Kidney capillary endothelial cell (primary cell): Measurements from ENCODE around the gene ABHD2.
A peak's percentile ranks its signal among the peaks of the same experiment; 100 is the strongest.

ENCODE experiments used
- DNase-seq: peaks from one replicate; pipeline ENCODE4 v3.0.0-alpha.2; 2018; ENCODE audit warnings: low spot score

The ABHD2 gene

DNA sequence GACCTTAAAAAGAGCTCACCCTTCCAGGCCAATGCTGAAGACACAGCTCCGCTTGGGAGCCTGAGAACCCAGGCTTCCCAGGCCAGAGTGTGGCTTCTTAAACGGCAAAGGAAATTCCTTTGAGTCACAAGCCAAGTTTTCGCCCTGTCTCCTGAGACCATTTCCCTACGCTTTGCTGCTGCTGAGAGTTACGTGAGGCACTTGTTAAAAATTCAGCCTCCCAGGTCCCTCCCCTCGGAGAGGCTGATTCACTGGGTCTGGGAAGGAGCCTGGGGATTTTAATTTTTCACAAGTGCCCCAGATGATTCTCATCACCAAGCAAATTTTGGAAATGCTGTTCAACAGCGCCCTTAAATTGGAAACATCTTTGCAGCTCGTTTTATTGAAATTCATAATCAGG, 107.6 kb downstream of the ABHD2 start:
- DNase-seq, result no peak

DNA sequence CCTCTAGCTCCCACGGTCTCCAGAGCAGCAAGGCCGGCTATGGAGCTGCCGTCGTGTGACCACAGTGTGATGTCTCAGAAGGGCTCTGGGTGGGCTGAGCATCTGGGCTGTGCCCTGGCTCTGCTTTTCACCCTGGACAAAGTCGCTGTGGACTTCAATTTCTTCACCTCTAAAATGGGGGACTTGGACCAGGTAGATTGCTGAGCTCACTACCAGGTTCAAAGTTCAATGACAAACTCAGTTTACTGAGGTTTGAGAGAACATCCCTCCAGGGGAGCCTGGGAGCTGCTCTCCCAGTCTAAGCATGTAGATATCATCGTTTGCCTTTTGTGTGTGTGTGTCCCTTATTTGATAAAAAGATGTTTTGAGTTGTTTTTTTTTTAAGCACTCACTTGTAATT, 108.0 kb downstream of the ABHD2 start:
- no peak for DNase-seq

DNA sequence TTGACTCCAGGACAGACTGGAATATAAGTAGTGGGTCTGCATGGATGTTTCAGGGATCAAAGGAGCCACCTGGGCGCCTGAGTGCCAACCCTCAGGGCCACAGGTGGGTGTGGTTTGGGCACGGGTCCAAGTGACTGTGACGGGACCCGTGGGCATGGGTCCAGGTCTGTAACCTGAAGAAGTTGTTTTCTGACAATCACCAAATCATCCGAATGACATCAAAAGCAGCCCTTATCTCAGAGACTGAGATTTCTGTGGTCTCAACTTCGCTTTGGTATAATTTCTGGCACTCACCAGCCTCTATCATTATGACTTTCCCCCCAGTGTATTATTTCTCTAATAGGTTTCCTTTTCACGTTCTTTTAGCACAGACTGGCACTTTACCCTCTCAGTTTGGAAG, 108.7 kb downstream of the ABHD2 start:
- DNase-seq, result no peak

DNA sequence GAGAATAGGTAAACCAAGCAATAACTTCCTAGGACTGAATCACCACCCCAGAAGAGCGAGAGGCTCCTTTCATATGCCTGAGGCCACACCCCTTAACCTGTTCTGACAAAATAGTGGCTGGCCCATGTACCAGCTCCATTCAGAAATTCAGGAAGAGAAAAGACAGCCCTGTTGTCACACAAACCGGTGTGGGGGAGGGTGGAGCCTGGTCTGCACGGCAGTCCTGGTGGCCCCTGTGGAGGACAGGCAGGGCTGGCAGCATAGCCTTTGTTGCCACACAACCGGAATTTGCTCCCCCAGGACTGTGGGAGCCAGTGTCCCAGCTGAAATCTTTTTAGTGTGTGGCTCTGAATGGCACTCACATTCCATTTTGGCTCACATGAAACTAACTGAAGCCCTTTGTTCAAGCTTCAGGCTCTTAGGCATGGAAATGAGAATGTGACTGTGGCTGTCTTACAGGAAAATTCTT, 109.3 kb downstream of the ABHD2 start:
- DNase-seq, result no peak

DNA sequence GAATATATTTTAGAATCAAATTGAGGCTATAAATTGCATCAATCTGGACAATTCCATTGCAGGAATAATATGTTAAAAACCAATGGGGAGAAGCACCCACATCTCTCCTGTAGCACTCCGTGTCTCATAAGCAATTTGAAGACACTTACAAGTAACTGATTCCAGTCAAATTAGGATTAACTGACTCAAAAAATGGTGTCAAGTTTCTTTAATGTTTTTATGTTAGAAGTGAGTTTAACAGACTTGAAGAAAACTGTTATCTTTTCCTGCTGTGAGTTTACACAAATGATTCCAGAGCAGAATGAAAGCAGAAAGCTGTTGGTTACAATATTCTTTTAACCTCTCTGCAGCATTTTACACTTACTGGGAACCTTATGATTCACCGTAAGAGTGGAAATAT, 109.9 kb downstream of the ABHD2 start:
- DNase-seq, result no peak

DNA sequence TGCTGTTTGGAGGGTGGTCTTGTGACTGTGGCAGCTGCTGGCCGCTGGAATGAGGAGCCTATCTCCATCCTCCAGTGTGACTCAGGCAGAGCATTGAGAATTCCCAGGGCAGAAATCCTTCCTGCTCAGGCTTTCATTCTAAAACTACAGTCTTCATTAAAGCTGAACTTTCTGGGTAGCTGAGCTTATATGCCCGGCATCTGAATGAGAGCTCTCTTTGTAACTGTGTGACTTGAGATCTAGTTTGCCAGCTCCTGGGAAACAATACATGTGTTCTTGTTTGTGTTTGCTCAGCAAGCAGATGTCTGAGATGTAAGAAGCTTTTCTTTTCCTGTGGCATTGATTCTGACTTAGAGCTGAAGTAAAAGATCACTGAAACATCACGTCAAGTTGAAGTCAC, 110.7 kb downstream of the ABHD2 start:
- DNase-seq, result no peak

DNA sequence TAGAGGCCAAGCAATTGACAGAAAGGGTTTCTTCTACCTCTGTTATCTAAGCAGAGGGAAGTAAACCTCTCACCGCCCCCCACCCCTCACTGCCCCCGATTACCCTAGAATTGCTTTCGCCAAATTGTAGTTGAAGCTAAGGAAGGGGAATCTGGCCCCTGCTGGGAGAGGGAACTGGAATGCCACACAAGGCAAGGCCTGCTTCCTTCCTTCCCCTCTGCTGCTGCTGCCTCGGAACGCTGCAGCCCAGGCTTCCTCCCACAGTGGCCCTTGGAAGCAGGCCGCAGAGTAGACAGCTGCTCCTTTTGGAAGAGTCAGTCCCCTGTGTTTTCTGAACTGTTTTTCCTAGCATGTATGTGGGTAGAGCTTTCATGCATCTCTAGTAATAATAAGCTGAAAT, 111.5 kb downstream of the ABHD2 start:
- DNase-seq, result no peak

DNA sequence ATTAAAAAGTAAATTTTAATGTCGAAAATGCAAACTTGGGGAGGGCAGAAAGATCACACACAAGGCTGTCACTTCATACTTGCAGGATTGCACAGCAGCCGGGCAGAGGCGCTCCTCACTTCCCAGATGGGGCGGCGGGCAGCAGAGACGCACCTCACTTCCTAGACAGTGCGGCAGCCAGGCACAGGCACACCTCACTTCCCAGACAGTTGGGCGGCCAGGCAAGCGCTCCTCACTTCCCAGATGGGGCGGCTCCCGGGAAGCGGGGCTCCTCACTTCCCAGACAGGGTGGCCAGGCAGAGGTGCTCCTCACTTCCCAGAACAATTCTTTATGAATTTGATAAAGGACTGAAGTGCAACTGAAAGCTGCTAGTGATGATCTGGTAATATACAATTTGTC, 111.9 kb downstream of the ABHD2 start:
- DNase-seq, result no peak

DNA sequence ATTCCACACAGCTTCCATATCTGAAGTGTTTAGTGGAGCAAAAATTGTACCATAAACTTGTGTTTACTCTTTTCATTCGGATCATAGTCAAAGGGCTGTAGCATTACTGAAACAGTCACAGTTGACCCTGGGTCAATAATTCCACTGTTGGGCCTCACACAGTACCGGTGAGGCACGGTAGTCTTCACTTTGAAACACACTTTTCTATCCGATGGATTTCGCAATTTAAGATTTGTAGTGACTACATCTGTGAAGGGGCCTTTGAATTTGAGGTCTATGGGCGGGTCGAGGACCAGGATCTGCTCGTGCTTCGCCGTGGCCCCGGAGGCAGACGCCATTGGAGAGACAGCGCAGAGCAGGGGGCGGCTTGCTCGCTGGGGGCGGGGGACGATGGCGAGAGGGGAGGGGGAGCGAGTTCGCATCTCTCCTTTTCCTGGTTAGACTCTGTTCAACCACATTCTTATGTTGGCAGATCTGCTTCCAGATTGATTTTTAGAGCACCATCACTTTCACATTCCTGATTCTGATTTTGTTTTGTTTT, 113.3 kb downstream of the ABHD2 start:
- DNase-seq, result no peak

DNA sequence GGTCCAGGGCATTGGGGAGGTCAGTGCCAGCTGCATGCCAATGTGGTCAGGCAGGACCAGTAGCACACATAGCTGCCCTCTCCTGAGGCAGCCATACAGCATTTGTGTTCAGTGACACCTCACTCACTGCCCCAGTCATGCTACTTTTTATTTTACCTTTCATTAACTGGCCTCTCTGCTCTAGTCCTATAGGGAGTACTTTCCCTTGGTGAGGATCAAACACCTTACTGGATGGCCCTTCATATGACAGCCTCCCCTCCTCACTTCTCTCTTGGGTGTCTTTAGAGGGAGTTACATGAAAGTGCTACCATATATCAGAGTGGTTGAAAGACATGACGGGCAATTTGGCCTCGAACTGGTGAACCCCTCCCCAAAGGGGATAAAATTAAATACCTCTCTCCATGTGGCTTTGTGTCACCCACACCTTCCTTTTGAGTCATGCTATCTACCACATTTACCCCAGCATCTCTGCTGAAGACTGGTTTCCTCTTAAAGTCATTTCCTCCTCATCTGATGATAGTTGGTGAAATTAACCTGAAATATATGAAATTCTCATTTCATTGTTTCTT, 115.5 kb downstream of the ABHD2 start:
- no peak for DNase-seq

DNA sequence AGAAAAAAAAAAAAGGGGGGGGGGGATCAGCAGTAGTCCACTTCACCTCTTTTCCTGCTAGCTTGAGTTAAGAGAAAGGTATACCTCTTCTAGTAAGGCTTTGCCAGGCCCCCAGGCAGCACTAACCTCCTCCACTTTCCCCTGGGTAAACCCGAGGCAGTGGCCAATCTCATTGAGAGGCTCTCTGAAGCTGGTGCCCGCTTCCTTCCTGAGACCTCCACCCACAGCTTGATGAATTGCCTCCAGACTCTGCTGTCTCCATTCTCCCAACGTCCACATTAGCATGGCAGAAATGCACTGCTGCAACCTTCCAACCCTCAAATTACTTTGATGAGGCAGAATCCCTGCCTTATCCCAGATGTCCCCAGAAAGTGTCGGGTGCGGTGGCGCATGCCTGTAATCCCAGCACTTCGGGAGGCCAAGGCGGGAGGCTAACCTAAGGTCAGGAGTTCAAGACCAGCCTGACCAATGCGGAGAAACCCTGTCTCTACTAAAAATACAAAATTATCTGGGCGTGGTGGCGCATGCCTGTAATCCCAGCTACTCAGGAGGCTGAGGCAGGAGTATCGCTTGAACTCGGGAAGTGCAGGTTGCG, 117.8 kb downstream of the ABHD2 start:
- DNase-seq, result no peak

DNA sequence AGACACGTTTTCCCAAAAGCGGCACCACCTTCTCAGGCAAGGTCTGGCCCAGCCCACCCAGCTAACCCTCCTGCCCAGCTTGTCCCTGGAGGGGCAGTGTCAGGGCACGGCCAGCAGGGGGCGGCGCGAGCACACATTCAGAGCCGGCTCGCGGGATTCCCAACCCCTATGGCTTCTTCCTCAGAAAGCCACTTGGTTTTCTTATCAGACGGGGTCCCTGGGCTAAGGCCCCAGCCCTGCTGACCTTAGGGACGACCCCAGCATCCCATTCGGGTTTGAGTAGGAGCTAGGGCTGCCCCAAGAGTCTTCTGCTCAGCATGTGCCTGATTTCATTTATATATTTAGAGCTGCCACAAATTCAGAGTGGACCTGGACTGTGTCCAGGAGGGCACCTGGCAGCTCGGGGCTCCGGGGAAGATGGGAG, 118.7 kb downstream of the ABHD2 start:
- DNase-seq, result peak; percentile 67

DNA sequence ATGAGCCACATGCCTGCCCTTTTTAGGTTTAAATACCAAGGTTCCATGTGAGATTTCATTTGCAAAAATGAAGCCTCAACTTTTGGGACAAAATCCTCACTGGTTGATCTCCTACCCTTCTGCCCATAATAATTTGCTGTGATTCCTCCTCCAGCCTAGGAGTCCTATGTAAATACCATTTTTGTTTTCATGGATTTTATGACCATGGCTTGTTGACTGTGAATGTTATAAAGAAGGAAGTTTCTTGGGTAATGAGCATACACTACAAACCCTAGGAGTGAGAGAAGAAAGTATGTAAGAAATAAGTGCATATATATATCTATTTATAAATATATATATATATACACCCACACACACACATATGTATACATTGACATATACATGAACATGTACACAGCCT, 120.0 kb downstream of the ABHD2 start:
- no peak for DNase-seq

DNA sequence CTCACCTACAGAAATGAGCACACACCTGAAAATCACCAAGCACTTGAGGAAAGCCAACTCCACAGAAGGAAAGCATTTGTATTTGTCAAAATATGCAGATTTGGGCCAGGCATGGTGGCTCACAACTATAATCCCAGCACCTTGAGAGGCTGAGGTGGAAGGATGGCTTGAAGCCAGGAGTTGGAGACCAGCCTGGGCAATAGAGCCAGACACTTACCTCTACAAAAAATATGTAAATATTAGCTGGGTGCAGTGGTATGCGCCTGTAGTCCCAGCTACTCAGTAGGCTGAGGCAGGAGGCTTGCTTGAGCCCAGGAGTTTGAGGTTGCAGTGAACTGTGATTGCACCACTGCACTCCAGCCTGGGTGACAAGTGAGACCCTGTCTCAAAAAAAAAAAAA, 120.8 kb downstream of the ABHD2 start:
- DNase-seq, result no peak

DNA sequence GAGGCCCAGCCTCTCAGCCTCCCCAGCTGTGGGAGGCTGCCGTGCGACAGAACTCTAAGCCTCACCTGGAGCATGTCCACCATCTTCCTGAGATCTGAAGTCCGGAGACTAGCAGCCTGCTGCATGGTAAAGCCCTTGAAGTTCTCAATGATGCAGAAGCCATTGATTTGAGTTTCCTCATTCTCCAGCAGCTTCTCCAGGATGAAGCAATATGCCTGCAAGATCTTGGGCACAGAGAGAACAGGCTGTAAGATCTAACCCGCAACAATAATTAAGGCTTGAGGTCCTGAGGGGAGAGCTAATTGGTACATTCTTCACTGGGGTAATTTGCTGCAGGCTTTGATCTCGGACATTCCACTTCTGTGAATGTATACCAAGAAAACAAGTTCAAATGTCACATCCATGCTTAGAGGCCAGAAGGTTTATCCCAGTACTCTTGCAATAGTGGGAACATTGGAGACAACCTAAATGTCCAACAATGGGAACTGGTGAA, 123.5 kb downstream of the ABHD2 start:
- no peak for DNase-seq

DNA sequence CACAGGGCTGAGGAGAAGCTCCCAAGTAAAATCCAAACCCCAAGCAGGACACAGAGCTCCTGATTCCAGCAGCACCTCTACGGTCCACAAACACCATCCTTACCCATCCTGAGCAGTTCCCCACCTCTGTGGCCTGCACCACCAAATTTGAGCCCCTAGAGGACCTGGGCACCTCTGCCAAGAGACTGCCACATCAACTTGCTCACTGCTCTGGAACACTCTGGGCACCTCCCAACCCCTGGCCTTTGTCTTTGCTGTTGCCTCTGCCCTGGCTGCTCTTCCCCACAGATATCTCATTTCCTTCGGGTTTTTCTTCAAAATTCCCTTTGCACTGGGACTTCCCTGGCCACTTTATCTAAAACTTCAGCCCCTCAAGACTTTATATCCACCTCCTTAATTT, 127.4 kb downstream of the ABHD2 start:
- no peak for DNase-seq

DNA sequence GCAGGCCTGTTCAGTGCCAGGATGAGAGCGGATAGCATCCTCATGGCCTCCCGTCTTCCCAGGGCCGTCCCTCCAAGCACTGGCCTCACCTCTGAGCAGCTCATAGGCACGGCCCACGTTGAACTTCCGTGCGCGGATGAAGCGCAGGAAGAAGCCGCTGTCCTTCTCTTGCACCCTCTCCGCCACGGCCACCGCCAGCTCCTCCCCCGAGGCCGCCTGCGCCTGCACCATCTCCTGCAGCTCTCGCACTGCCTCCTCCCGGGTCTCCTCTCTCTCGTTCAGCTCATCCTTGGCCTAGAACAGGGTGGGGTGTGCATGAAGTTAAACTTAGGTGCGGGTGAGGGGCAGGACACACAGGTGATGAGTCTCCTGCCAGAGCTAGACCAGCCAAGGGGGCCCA, 128.8 kb downstream of the ABHD2 start:
- no peak for DNase-seq

DNA sequence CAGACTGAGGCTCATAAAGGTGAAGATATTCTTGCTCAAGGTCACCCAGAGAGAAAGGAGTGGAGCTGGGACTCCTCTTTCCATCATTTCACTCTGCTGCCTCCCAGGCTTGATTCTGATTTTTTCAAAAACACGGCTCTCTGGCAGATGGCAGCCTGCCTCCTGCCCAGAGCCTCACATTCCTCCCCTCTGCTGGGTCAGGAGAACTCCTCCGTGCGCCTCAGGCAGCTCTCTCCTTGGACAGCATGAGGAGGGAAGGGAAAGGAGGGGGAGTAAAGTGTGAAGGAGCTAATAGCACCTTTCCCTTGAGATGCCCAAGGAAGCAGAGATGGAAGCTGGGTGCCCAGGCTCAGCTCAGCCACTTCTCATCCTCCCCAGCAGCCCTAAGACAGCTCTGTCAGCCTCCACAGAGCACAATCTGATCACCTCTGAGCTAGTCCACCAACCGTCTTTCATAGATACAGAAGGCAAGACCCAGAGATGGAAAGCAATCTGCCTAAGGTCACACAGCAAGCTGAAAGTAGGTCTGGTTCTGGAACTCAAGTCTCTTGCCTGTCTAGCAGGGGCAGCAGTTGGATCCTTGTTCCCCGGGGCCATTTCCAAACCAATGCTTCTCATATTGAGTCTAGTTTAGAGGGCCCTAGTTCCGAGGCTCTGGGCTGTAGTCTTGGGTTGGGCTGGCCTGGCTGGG, 129.6 kb downstream of the ABHD2 start:
- DNase-seq, result no peak

DNA sequence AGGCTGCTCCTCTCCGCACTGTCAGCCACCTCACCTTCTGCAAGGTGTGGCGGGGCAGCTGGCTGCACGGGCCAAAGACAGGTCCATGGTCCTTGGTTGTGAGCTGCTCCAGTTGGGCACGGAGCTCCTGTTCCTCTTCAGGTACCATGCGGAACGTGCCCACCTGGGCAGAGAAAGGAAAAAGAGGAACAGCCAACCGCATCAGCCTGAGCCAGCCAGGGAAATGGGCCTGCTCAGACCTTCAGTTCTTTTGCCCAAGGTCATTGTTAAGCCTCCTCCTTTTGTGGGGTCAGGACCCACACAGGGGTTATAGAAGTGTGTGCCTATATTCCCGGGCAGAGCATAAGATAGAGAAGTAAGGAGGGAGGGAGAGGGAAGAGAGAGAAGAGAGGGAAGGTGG, 130.3 kb downstream of the ABHD2 start:
- no peak for DNase-seq

DNA sequence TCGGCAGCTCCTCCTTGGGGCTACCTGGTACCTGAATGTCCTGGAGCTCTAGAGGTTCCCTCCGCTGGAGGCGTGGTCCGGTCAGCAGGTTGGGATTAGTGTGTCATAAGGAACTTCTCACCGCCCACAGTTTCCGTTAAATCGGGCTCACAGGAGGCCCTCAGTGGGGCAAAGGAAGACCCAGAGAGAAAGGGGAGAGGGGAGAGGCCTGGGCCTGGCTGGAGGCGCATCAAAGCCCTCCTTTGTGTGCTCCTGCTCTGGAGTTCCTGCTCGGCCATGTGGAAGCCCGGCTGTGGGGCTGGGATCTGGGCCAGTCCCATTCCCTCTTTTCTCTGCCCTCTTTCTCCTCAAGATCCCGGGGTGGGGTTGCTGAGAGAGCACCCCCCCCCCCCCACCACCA, 133.3 kb downstream of the ABHD2 start, which contains the start of gene RLBP1:
Gene RLBP1, minus strand, starts transcription at position 37 of the 400 bp plus-strand sequence. CDS start 2,604 bp downstream, outside the sequence.
- DNase-seq, result no peak

DNA sequence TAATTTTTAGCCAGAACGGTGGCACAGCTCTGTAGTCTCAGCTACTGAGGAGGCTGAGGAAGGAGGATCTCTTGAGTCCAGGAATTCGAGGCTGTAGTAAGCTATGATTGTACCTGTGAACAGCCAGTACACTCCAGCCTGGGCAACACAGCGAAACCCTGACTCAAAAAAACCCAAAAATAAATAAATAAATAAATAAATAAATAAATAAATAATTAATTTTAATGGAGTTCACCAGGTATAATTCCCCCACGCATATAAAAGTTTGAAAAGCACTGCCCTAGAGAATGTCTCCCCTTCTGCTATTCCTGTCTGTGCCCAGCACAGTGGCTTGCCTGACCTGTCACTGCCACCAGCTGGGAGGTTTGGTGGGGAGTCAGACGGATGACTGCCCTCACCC, 137.3 kb downstream of the ABHD2 start:
- no peak for DNase-seq

DNA sequence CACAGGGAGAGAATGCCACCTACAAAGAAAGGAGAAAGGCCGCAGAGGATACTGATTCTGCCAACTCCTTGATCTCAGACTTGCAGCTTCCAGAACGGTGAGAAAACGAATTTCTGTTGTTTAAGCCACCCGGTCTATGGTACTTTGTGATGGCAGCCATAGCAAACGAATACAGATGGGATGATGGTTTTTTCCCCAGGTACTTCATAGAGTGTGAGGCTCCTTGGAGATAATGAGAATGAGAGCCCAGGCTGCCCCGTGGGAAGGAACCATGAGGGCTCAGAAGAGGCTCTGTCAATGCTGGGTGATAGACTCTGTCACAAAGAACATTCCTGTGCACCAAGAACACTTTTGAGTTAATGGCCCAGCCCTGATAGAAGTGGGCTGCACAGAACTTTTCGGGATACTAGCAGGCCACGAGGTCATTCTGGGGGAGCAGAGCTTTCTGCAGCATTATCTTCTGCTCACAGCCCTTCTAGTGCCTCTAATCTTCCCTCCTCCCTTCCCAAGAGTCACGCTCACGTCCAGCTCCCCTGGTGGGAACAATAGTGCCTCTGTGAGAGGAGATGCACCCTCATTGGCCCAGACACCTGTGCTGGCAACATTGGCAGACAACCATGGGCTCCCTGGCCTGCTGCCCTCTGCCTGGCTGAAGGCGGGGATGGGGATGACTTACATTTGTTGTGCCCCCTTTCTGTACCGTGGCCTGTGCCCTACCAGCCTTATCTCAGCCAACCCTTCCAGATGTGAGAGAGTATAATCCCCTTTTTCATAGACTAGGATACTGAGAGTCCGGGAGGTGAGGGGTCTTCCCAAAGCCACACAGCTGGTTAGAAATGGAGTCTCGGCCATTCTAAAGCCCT, 138.3 kb downstream of the ABHD2 start:
- no peak for DNase-seq
